ENCODE results near the gene YIF1B.

DNA sequence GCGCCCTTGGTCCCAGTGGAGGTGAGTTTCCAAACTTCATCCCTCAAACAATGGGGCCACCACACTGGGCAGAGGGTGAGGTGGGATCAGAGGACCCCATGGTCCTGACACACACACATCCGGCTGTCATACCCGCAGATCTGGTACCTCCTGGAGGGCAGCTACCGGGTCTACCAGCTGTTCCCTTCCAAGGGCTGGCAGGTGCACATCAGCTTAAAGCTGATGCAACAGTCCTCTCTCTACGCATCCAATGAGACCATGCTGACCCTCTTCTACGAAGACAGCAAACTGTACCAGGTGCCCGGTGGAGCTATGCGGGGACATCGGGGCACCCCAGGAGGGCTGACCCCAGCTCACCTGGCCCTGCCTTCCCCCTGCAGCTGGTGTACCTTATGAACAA is 44.6 kb upstream of the YIF1B start:
- TF ChIP-seq ZFP3 (CRISPR knock-in tag; IDR thresholded peaks at IDR 0.05): no peak
- TF ChIP-seq, protein P1, sequence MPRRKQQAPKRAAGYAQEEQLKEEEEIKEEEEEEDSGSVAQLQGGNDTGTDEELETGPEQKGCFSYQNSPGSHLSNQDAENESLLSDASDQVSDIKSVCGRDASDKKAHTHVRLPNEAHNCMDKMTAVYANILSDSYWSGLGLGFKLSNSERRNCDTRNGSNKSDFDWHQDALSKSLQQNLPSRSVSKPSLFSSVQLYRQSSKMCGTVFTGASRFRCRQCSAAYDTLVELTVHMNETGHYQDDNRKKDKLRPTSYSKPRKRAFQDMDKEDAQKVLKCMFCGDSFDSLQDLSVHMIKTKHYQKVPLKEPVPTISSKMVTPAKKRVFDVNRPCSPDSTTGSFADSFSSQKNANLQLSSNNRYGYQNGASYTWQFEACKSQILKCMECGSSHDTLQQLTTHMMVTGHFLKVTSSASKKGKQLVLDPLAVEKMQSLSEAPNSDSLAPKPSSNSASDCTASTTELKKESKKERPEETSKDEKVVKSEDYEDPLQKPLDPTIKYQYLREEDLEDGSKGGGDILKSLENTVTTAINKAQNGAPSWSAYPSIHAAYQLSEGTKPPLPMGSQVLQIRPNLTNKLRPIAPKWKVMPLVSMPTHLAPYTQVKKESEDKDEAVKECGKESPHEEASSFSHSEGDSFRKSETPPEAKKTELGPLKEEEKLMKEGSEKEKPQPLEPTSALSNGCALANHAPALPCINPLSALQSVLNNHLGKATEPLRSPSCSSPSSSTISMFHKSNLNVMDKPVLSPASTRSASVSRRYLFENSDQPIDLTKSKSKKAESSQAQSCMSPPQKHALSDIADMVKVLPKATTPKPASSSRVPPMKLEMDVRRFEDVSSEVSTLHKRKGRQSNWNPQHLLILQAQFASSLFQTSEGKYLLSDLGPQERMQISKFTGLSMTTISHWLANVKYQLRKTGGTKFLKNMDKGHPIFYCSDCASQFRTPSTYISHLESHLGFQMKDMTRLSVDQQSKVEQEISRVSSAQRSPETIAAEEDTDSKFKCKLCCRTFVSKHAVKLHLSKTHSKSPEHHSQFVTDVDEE (CRISPR knock-in tag; IDR thresholded peaks at IDR 0.05): no peak
- no peak for TF ChIP-seq ZNF8 (CRISPR knock-in tag; IDR thresholded peaks at IDR 0.05)
- no peak for TF ChIP-seq TOX (CRISPR knock-in tag; IDR thresholded peaks at IDR 0.05; ENCODE audit: borderline replicate concordance)
- TF ChIP-seq, protein P2, sequence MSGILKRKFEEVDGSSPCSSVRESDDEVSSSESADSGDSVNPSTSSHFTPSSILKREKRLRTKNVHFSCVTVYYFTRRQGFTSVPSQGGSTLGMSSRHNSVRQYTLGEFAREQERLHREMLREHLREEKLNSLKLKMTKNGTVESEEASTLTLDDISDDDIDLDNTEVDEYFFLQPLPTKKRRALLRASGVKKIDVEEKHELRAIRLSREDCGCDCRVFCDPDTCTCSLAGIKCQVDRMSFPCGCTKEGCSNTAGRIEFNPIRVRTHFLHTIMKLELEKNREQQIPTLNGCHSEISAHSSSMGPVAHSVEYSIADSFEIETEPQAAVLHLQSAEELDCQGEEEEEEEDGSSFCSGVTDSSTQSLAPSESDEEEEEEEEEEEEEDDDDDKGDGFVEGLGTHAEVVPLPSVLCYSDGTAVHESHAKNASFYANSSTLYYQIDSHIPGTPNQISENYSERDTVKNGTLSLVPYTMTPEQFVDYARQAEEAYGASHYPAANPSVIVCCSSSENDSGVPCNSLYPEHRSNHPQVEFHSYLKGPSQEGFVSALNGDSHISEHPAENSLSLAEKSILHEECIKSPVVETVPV (CRISPR knock-in tag; IDR thresholded peaks at IDR 0.05): no peak
